Ascending aorta (tissue), 2 donors: ENCODE data around the gene SOSTDC1. TPM values are rescaled to one million over a fixed set of nuclear protein-coding genes. Genes with fewer than 3 reads are reported as not detected.
"Not testable (repeated sequence)": the region's sequence is repeated elsewhere in the genome, so short reads cannot be mapped to it uniquely, and the experiment has no call there.

ENCODE experiments used
- DNase-seq, 2 donors: peaks; one replicate each; pipeline ENCODE4 v3.0.0-alpha.2; 2019; ENCODE audit warnings: low spot score in 2 of 2
- H3K27ac ChIP-seq, 2 donors: fragments of 200-600 bp; sonication (generic); one replicate each; pipeline ENCODE4 v1.5.1; 2016 to 2017; ENCODE audit warnings: mild to moderate bottlenecking in 1 of 2
- H3K27me3 ChIP-seq: fragments of 200-600 bp; sonication (generic); one replicate; pipeline ENCODE4 v1.5.1; 2017
- H3K36me3 ChIP-seq, 2 donors: fragments of 200-600 bp; sonication (generic); one replicate each; pipeline ENCODE4 v1.5.1; 2016
- H3K4me1 ChIP-seq, 2 donors: fragments of 200-600 bp; sonication (generic); one replicate each; pipeline ENCODE4 v1.5.1; 2016 to 2017; ENCODE audit warnings: mild to moderate bottlenecking in 1 of 2
- H3K4me3 ChIP-seq, 2 donors: fragments of 200-600 bp; sonication (generic); one replicate each; pipeline ENCODE4 v1.5.1; 2016 to 2017; ENCODE audit warnings: mild to moderate bottlenecking in 1 of 2
- H3K9me3 ChIP-seq, 2 donors: fragments of 200-600 bp; sonication (generic); one replicate each; pipeline ENCODE4 v1.5.1; 2016
- intact Hi-C: fragments of 100-400 bp; cut with DNase I; formaldehyde crosslinking; loops from one replicate; pipeline ENCODE4 v1.15.1; 2023
- total RNA-seq: library from RNA; depleted of rRNA; stranded (reverse); fragments of >200 nt; gene quantifications from one replicate; pipeline ENCODE4 v1.1.0, GENCODE V29; 2016
- TF ChIP-seq, protein P1 (sequence below), 3 experiments: fragments of 200-600 bp in 2 of 3; fragments of 450-650 bp in 1 of 3; sonication (generic) in 2 of 3; IDR thresholded peaks; one replicate each; pipeline ENCODE4 v1.5.1; 2016 to 2019; ENCODE audit warnings: antibody characterized with exemption in 3 of 3, mild to moderate bottlenecking in 1 of 3, moderate library complexity in 1 of 3

The SOSTDC1 gene
- total RNA-seq, 1 donor from 2014 or later: not detected

DNA sequence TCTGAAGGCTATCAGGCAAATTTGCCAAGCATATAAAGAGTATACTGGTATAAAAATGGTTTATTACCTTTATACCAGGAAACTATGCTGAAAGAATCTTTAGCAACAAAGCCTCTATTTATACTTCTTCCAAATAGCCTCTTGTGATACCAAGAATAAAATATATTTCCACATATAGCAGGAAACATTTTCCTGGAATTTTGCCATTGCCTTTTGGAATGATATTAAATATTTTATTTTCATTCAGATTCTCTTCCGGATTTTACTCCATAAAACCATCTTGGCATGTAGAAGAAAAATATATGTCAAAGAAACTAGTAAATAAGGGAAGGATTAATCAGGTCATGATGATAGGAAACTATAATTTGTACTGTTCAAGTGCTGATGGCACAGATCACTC, 17.7 kb downstream of the SOSTDC1 start:
- Histone ChIP-seq H3K27me3 (no peaks in the 10 kb centered on the region), H3K4me1 (no peaks in the 10 kb centered on the region), H3K36me3 (no peaks in the 10 kb centered on the region), H3K9me3 (no peaks in the 10 kb centered on the region), H3K27ac (no peak overlapping the region), H3K4me3 (no peak overlapping the region)
- no peak for DNase-seq
- intact Hi-C loops: no loop called here
- TF ChIP-seq, protein P1, sequence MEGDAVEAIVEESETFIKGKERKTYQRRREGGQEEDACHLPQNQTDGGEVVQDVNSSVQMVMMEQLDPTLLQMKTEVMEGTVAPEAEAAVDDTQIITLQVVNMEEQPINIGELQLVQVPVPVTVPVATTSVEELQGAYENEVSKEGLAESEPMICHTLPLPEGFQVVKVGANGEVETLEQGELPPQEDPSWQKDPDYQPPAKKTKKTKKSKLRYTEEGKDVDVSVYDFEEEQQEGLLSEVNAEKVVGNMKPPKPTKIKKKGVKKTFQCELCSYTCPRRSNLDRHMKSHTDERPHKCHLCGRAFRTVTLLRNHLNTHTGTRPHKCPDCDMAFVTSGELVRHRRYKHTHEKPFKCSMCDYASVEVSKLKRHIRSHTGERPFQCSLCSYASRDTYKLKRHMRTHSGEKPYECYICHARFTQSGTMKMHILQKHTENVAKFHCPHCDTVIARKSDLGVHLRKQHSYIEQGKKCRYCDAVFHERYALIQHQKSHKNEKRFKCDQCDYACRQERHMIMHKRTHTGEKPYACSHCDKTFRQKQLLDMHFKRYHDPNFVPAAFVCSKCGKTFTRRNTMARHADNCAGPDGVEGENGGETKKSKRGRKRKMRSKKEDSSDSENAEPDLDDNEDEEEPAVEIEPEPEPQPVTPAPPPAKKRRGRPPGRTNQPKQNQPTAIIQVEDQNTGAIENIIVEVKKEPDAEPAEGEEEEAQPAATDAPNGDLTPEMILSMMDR (IDR thresholded peaks at IDR 0.05): no peak

DNA sequence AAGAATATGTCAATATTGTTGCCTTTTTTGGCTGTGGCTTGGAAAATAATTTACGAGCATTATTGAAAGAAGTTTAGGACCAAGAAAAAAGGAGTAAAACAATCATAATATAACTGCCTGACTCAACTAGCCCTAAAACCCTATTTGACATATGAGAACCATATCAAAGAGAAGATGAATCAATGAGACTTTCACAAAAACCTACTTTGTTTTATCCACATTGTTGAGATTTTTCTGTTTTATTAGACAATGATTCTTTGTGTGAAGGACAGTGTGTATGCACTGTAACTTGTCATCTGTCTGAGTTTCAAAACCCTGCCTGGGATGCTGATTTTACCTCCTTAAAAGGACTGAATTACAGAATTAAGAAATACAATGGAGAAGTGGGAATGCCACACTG, 19.0 kb downstream of the SOSTDC1 start:
- H3K4me1 ChIP-seq: no peaks in the 10 kb centered on the region
- TF ChIP-seq, protein P1 (IDR thresholded peaks at IDR 0.05): no peak
- H3K27ac ChIP-seq: no peak overlapping the region
- intact Hi-C loops: no loop called here
- no peaks in the 10 kb centered on the region for H3K36me3 ChIP-seq
- H3K4me3 ChIP-seq: no peak overlapping the region
- no peaks in the 10 kb centered on the region for H3K27me3 ChIP-seq
- no peak for DNase-seq
- no peaks in the 10 kb centered on the region for H3K9me3 ChIP-seq

DNA sequence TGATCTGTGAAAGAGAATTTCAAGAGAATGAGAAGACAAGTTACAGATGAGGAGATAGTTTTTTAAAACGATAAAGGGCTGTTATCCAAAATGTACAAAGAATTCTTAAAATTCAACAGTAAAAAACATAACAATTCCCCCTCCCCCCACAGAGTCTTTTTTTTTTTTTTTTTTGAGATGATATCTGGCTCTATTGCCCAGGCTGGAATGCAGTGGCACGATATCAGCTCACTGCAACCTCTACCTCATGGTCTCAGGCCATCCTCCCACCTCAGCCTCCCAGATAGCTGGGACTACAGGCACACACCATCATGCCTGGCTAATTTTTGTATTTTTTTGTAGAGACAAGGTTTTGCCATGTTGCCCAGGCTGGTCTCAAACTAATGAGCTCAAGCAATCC, 21.7 kb downstream of the SOSTDC1 start:
- H3K36me3 ChIP-seq, H3K9me3 ChIP-seq, DNase-seq, H3K27ac ChIP-seq, intact Hi-C loops, H3K27me3 ChIP-seq, H3K4me1 ChIP-seq, H3K4me3 ChIP-seq: not testable (repeated sequence)

DNA sequence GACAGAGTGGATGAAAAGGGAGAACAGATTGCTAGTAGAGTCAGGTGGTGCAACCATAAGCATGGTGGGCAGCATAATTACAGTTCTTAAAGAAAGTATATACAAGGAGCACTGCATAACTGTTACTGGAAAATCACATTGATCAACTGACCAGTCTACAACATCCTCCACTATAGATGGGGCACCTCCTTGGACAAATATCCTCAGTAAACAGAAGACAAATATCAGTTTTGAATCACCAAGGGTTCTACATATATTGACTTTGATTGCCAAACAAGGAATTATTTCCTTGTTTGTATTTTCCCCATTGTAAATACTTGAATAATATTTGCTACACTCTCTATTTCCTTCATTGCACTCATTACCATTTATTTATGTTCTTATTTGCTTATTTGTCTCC, 26.6 kb downstream of the SOSTDC1 start:
- no peak for DNase-seq

DNA sequence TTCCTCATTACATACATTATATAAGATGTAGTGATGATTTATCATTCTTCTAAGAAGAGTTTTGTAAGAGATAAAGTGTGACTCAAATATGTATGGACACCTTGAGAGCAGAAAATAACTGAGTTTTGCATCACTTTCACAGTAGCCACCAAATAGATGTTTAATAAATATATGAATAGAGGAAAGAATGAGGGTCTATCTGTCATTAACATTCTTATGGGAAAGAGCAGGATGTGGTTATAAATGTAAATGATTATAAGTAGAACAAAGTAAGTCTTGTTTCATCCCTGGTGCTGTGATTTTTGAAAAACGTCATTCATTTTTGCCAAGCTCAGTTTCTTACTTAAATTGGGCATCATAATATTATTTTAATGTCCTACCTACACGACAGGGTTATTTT, 29.2 kb downstream of the SOSTDC1 start:
- intact Hi-C loops: no loop called here

More for the DNA sequence above, 26.6 kb downstream of the SOSTDC1 start:
- Histone ChIP-seq H3K4me3 (no peak overlapping the region), H3K27me3 (no peaks in the 10 kb centered on the region), H3K36me3 (no peaks in the 10 kb centered on the region), H3K27ac (no peak overlapping the region), H3K9me3 (no peaks in the 10 kb centered on the region), H3K4me1 (no peaks in the 10 kb centered on the region)
- TF ChIP-seq, protein P1 (IDR thresholded peaks at IDR 0.05): no peak
- intact Hi-C loops: no loop called here

DNA sequence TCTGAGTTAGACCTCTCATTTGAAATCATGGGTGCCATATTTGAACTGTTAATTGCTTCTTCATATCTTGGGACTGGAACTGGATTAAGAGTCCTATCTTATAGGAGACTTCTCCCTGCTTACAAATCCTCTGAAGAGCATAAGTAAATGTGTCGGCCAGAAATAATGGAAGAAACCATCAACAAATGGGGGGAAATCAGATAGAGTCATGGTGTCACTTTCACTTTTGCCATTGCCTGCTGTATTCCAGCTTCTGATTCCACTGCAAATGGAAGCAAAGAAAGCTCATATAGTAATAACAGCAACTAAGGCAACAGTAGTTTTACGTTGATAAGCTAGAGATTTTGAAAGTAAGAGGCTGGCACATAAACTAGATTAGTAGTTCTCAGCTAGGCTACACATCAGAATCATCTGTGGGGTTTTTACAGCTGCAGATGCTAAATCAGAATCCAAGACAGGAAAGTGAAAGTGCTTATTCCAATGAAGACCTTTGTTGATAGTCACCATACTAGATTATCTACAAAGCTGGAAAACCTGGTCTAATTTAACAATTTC, 31.9 kb downstream of the SOSTDC1 start:
- Histone ChIP-seq H3K27me3 (no peaks in the 10 kb centered on the region), H3K4me1 (no peaks in the 10 kb centered on the region), H3K36me3 (no peaks in the 10 kb centered on the region), H3K9me3 (no peaks in the 10 kb centered on the region), H3K27ac (no peak overlapping the region), H3K4me3 (no peak overlapping the region)
- no peak for DNase-seq
- intact Hi-C loops: no loop called here
- TF ChIP-seq, protein P1 (IDR thresholded peaks at IDR 0.05): no peak

More for the DNA sequence above, 29.2 kb downstream of the SOSTDC1 start:
- Histone ChIP-seq H3K4me1 (no peaks in the 10 kb centered on the region), H3K27ac (no peak overlapping the region), H3K27me3 (no peaks in the 10 kb centered on the region), H3K4me3 (no peak overlapping the region), H3K36me3 (no peaks in the 10 kb centered on the region), H3K9me3 (no peaks in the 10 kb centered on the region)
- DNase-seq: no peak
- TF ChIP-seq, protein P1 (IDR thresholded peaks at IDR 0.05): no peak
